ENCODE results near the gene BMAL2.

- TF ChIP-seq USF1 (IDR thresholded peaks at IDR 0.05) (no peak), TAF1 (IDR thresholded peaks at IDR 0.05; ENCODE audit: low read depth) (no peak; the same call in 1 of the 2 replicates), CEBPB (IDR thresholded peaks at IDR 0.05) (no peak), RAD21 (IDR thresholded peaks at IDR 0.05; ENCODE audit: low read depth) (no peak)
- TF ChIP-seq, protein P1, sequence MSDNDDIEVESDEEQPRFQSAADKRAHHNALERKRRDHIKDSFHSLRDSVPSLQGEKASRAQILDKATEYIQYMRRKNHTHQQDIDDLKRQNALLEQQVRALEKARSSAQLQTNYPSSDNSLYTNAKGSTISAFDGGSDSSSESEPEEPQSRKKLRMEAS (IDR thresholded peaks at IDR 0.05), result no peak
- TF ChIP-seq, protein P2, sequence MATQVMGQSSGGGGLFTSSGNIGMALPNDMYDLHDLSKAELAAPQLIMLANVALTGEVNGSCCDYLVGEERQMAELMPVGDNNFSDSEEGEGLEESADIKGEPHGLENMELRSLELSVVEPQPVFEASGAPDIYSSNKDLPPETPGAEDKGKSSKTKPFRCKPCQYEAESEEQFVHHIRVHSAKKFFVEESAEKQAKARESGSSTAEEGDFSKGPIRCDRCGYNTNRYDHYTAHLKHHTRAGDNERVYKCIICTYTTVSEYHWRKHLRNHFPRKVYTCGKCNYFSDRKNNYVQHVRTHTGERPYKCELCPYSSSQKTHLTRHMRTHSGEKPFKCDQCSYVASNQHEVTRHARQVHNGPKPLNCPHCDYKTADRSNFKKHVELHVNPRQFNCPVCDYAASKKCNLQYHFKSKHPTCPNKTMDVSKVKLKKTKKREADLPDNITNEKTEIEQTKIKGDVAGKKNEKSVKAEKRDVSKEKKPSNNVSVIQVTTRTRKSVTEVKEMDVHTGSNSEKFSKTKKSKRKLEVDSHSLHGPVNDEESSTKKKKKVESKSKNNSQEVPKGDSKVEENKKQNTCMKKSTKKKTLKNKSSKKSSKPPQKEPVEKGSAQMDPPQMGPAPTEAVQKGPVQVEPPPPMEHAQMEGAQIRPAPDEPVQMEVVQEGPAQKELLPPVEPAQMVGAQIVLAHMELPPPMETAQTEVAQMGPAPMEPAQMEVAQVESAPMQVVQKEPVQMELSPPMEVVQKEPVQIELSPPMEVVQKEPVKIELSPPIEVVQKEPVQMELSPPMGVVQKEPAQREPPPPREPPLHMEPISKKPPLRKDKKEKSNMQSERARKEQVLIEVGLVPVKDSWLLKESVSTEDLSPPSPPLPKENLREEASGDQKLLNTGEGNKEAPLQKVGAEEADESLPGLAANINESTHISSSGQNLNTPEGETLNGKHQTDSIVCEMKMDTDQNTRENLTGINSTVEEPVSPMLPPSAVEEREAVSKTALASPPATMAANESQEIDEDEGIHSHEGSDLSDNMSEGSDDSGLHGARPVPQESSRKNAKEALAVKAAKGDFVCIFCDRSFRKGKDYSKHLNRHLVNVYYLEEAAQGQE (IDR thresholded peaks at IDR 0.05; ENCODE audit: low read depth), result no peak
Observed at GRCh38 chr12:27332714-27333402, at the start of gene BMAL2.

Measured in Ishikawa (cell line).